LNCAP (cell line): ENCODE measurements around the gene NTHL1.
A peak's percentile ranks its signal among the peaks of the same experiment; 100 is the strongest.

Experiments used
- CTCF ChIP-seq: fragments of 450-650 bp; IDR thresholded peaks from 2 replicates; pipeline ENCODE4 v1.5.1; 2017; ENCODE audit warnings: mild to moderate bottlenecking

Gene NTHL1

GRCh38 chr16:2016407-2016922 is 31.2 kb downstream of the NTHL1 start:
- peak; percentile 49 for TF ChIP-seq CTCF

GRCh38 chr16:2015947-2016208 is 31.8 kb downstream of the NTHL1 start:
- TF ChIP-seq CTCF = no peak

- no peak for TF ChIP-seq CTCF
These were observed 32.3 kb downstream of the NTHL1 start for GRCh38 chr16:2015117-2015946.

- no peak for TF ChIP-seq CTCF
These were observed 34.1 kb downstream of the NTHL1 start for GRCh38 chr16:2013527-2013926.

GRCh38 chr16:2009791-2010510 is 37.7 kb downstream of the NTHL1 start, which contains the start of gene ZNF598:
ZNF598 (minus strand) TSS chr16:2009821.
- no peak for TF ChIP-seq CTCF

- TF ChIP-seq CTCF = no peak
These were observed 38.4 kb downstream of the NTHL1 start for GRCh38 chr16:2009164-2009711.

GRCh38 chr16:2008631-2009163 is 38.9 kb downstream of the NTHL1 start:
- no peak for TF ChIP-seq CTCF
